ENCODE data around the gene SLC25A44.
"Not testable (repeated sequence)": the region's sequence is repeated elsewhere in the genome, so short reads cannot be mapped to it uniquely, and the experiment has no call there.

The SLC25A44 gene

DNA sequence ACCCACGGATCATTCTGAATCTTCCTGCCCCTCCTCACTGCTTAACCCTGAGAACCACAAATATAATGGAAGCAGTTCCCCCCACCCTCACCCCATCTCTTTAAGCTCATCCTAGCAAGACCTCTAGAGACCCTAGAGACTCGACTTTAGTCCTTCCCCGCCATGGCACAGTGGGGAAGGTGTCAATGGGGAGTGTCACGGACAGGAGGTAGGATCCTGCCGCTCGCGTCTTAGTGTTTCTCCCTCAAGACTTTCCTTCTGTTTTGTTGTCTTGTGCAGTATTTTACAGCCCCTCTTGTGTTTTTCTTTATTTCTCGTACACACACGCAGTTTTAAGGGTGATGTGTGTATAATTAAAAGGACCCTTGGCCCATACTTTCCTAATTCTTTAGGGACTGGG, 18.2 kb downstream of the SLC25A44 start:
- no peak for DNase-seq

DNA sequence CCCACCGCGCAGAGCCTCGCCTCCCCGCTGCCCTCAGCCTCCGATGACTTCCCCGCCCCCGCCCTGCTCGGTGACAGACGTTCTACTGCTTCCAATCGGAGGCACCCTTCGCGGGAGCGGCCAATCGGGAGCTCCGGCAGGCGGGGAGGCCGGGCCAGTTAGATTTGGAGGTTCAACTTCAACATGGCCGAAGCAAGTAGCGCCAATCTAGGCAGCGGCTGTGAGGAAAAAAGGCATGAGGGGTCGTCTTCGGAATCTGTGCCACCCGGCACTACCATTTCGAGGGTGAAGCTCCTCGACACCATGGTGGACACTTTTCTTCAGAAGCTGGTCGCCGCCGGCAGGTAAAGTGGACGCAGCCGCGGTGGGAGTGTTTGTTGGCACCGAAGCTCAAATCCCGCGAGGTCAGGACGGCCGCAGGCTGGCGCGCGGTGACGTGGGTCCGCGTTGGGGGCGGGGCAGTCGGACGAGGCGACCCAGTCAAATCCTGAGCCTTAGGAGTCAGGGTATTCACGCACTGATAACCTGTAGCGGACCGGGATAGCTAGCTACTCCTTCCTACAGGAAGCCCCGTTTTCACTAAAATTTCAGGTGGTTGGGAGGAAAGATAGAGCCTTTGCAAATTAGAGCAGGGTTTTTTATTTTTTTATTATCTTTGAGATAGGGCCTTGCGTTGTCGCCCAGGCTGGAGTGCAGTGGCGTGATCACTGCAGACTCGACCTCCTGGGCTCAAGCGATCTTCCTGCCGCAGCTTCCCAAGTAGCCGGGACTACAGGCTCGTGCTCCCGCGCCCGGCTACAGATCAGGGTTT, 19.1 kb downstream of the SLC25A44 start, which contains the start of gene PMF1:
Gene PMF1 (plus strand): TSS at position 175 of the 811 bp plus-strand sequence. CDS start 9 bp downstream, at position 184.
- peak; percentile 96 for DNase-seq

DNA sequence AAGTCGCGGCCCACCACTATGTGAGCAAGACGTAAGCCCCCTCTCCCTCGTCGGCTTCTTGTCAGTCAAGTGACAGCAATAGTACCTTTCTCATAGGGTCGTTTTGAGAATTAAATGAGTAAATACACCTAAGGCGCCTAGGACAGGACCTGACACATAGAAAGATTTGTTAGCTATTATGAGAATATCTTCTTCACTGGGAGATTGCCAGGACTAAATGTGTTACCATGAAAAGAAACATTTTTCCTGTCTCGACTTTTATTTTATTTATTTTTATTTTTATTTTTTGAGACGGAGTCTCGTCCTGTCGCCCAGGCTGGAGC, 19.7 kb downstream of the SLC25A44 start:
- DNase-seq: no peak

DNA sequence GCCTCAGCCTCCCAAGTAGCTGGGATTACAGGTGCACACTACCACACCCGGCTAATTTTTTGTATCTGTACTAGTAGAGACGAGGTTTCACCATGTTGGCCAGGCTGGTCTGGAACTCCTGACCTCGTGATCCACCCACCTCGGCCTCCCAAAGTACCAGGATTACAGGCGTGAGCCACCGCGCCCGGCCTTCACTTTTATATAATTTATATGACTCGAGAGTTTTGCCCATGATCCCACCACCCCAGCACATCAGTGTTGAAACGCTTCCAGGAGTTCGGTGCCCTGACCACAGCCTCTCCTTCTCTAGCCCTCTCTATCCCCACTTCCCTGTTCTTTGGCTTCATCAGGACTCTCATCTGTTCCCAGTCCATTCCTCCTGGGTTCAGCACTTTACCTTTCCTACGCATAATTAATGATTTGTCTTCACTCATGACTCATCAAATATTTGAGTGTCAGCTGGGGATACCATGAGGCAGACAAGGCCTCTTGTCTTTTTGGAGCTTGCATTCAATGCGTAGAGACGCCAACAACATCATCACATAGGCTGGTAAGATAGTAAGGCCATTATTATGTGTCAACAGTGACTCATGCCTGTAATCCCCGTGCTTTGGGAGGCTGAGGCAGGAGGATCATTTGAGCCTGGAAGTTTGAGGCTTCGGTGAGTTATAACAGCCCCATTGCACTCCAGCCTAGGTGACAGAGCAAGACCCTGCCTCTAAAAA, 20.3 kb downstream of the SLC25A44 start:
- DNase-seq: no peak

DNA sequence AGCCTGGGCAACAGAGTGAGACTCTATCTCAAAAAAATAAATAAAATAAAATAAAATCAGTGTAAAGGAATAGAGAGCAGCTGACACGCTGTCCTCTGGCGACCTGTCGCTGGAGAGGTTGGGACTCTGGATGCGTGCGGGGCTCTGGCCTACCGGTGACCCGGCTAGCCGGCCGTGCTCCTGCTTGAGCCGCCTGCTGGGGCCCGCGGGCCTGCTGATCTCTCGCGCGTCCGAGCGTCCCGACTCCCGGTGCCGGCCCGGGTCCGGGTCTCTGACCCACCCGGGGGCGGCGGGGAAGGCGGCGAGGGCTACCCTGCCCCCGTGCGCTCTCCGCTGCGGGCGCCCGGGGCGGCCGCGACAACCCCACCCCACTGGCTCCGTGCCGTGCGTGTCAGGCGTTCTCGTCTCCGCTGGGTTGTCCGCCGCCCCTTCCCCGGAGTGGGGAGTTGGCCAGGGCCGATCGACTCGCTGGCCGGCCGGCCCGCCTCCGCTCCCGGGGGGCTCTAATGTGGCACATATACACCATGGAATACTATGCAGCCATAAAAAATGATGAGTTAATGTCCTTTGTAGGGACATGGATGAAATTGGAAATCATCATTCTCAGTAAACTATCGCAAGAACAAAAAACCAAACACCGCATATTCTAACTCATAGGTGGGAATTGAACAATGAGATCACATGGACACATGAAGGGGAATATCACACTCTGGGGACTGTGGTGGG, 22.6 kb downstream of the SLC25A44 start:
- not testable (repeated sequence) for DNase-seq

DNA sequence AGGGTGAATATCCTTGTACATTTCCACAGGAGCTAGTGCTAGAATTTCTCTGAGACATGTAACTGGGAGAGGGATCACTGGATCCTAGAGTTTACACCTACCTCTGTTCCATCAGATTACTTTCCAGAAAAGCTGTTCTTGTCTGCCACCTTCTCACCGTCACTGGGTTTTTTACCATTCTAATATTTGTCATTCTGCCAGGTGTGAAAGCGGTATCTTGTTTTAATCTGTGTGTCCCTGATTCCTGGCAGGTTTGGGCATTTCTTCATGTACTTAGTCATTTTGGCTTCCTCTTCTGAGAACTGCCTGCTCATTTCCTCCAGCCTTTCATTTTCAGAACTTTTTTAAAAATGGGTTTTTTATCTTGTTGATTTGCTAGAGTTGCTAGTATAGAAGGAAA, 24.0 kb downstream of the SLC25A44 start:
- peak; percentile 70 for DNase-seq

DNA sequence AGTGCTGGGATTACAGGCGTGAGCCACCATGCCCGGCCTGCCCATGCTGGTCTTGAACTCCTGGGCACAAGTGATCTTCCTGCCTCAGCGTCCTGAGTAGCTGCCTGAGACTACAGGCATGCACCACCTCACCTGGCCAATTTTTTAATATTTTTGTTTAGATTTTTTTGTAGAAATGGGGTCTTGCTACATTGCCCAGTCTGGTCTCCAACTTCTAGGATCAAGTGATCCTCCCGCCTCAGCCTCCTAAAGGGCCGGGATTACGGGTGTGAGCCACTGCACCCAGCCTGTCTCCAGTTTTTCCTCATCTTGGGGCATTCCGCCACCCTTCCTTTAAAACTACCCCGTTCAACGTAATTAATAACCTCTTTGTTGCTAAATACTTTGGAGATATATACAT, 26.3 kb downstream of the SLC25A44 start:
- no peak for DNase-seq

DNA sequence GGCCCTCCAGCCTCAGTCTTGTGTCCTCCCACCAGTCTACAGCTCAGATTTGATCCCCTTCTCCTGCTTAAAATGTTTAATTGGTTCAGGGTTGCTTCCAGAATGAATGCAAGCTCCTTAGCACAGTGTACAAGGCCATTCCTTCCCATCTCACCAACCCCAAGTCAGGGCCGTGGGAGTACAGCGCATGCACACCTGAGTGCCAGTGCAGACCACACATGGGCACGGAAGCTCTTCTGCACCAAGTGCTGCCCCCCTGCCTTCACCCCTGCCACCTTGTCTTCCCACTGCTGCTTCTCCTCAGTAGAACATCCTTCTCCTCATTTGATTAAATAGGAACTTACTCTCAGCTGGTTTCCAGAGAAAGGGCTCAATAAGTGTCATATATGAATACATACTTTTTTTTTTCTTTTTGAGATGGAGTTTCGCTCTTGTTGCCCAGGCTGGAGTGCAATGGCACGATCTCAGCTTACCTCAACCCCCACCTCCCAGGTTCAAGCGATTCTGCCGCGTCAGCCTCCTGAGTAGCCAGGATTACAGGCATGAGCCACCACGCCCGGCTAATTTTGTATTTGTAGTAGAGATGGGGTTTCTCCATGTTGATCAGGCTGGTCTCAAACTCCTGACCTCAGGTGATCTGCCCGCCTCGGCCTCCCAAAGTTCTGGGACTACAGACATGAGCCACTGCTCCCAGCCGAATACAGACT, 28.2 kb downstream of the SLC25A44 start:
- DNase-seq: no peak

DNA sequence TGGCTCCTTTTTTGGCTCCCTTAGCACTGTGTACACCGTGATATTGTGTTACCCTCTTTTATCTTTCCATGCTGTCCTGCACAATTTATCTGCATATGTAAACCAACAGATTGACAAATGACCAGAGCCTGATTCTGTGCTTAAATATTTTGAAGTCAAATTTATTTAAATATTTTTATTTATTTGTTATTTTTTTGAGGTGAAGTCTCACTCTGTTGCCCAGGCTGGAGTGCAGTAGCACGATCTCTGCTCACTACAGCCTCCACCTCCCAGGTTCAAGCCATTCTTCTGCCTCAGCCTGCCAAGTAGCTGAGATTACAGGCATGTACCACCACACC, 31.7 kb downstream of the SLC25A44 start:
- no peak for DNase-seq

DNA sequence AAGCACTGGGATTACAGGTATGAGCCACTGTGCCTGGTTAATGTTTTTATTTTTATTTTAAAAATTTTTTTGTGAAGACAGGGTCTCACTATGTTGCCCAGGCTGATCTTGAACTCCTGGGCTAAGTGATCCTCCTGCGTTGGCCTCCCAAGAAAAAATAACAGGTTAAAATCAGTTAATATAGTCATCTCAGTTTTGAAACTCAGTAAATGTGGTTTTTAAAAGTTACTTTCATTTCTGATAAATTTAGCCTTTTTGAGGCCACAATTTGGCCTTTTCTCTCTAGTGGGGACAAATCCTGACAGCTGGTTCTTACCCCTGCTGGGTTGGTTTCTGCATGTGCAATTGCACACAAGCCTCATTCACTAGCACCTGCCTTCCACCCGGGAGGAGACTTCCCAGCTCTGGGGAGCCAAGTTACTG, 32.2 kb downstream of the SLC25A44 start:
- DNase-seq: no peak

DNA sequence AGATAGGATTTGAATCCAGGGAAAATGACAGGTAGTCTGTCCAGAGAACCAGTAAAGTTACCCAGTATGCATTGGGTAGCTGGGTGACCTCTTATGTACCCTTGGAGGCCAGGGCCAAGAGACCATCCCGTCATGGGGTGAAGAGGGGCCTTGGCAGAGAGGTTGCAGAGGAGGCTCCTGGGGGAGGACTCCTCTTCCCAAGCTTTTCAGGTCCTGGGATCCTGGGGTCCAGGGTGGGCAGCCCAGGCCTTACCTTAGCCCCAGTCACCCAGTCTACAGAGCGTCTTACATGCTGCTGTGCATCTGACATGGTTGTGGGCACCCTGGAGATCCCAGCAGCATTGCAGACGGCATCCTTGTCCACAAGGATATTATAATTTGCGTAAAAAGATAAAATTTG, 32.9 kb downstream of the SLC25A44 start:
- DNase-seq: no peak

DNA sequence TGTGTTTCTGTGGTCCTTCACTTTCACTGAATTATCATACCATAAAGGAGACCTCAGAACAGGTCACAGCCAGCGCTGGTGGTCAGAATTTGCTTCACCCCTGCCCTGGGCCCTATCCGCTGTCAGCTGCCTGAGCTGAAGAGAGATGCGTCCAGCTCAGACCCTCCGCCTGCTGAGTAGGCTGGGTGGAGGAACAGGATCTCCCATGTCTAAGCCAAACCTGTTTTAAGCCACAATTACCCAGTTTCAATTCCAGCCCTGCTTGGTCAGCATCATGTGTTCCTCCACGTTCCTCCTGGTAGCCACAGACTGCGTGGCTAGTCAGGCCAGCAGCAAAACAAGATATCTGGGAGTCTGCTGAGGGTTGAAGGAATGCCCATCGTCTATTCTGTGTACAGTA, 34.6 kb downstream of the SLC25A44 start:
- DNase-seq: peak; percentile 14

DNA sequence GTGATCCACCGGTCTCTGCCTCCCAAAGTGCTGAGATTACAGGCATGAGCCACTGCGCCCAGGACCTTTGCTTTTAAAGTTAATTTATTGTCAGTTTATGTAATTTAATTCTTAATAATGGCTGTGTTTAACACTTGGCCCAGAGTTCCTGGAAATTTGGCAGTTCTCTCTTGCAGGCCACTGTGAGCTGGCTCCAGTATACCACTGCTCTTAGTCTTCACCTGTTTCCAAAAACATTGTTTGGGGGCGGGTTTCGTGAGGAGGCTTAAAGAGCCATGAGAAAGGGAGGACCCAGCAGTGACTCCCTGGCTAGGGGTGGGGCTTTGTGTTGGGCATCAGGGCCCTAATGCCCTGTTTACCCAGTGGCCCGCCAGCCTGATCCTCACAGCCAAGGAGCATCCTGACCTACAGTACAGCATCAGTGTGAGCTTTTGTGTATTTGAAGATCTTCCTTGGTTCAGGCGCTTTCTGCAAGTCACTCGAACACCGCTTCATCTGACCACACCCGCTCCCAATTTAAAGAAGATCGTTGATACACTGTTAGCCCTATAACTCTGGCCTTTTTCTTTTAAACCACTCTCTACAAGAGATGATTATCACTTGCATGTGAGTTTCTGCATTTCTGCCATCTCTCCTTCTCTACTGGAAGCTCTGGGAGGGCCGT, 36.0 kb downstream of the SLC25A44 start:
- DNase-seq: no peak

DNA sequence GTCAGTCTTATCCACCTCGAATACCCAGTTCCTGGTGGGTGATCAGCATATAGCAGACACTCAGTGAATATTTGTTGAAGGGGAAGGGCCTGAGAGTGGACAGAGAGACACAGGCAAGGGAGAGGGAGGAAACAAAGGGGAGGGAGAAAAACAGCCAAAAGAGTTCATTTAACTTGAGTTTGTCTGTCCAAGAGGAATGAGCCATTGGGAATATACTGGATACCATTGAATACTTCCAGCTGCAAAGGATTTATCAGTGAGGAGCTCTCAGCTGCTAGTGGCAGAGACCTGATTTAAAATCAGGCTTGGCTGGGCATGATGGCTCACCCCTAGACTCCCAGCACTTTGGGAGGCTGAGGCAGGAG, 36.6 kb downstream of the SLC25A44 start:
- DNase-seq: no peak

DNA sequence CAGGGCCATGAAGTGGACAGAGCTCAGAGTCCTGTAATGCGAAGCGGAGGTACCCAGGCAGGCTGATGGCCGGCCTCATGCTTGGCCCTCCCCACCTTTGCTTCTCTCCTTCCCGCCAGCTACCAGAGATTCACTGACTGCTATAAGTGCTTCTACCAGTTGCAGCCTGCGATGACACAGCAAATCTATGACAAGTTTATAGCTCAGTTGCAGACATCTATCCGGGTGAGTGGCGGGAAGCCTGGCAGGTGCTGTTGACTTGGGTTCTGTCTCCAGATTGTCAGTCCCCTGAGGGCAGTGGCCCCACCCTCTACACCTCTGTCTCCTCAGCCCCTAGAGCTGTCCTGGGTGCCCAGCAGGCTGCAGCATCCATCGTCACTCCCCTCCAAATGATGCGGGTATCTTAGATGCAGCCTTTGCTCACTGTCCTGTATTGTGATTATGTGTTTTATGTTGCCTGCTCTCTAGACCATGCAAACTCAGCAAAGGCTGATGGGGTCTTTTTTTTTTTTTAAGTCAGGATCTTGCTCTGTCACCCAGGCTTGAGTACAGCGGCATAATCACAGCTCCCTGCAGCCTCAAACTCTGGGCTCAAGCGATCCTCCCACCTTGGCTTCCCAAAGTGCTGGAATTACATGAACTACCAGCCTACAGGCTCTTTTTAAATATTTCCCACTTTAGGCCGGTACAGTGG, 38.4 kb downstream of the SLC25A44 start:
- no peak for DNase-seq

DNA sequence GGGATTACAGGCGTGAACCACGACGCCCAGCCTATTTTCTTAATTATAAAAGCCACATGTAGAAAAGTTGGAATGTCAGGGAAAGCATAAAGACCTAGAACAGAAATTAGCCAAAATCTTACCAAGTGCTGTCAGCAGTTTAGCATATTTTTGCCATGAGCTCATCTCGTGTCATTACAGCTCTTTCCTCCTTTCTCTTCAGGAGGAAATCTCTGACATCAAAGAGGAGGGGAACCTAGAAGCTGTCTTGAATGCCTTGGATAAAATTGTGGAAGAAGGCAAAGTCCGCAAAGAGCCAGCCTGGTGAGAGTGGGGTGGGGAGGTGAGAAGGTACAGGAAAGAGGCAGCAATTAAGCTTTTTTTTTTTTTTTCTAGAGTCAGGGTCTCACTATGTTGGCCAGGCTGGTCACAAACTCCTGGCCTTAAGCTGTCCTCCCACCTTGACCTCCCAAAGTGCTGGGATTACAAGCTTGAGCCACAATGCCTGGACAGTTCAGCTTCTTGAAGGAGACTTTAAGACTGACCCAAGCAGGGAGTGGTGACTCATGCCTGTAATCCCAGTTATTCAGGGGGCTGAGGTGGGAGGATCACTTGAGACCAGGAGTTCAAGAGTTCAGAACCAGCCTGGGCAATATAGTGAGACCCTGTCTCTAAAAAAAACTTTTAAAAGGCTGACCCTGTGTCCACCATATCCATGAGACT, 39.7 kb downstream of the SLC25A44 start:
- no peak for DNase-seq

DNA sequence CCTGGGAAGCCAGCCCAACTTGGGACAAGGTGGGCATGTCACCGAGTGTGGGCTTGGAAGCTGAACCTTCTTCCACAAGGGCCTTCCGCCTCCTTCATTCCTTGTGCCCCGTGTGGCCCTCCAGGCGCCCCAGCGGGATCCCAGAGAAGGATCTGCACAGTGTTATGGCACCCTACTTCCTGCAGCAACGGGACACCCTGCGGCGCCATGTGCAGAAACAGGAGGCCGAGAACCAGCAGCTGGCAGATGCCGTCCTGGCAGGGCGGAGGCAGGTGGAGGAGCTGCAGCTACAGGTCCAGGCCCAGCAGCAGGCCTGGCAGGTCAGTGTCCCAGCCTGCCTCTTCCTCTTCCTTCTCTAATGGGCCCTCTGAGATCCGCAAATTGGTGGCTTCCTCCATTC, 42.3 kb downstream of the SLC25A44 start:
- DNase-seq: no peak

DNA sequence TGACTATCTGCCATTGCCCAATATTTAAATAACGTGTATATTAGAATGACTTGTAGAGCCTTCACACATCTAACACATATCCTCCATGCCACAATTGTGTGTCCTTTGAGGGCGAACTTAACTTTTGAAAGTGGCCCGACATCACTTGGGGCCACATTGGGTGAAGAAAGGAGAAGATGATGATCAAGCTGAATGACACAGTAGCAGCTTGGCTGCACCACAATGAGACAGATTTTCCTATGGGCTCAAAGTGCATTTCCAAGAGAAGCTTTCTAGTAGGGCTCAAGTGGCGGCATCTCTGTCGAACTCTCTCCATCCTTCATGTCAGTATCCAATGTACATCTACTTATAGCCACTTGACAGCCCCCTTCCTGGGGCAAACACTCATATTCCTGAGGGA, 44.3 kb downstream of the SLC25A44 start:
- DNase-seq: no peak

DNA sequence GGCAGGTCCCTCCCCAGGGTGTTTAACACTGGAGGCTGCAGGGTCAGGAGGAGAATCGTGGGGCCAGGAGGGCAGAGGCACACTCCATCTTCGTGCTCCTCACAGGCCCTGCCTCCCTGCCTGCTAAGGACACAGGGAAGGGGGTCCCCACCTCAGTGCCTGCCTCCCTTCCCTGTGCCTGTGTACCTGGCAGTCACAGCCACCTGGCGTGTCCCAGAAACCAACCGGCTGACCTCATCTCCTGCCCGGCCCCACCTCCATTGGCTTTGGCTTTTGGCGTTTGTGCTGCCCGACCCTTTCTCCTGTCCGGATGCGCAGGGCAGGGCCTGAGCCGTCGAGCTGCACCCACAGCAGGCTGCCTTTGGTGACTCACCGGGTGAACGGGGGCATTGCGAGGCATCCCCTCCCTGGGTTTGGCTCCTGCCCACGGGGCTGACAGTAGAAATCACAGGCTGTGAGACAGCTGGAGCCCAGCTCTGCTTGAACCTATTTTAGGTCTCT, 47.5 kb downstream of the SLC25A44 start:
- DNase-seq: no peak

DNA sequence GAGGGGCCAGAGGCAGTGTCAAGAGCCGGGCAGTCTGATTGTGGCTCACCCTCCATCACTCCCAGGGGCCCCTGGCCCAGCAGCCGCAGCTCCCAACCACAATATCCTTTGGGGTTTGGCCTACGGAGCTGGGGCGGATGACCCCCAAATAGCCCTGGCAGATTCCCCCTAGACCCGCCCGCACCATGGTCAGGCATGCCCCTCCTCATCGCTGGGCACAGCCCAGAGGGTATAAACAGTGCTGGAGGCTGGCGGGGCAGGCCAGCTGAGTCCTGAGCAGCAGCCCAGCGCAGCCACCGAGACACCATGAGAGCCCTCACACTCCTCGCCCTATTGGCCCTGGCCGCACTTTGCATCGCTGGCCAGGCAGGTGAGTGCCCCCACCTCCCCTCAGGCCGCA, 48.0 kb downstream of the SLC25A44 start, which contains the start of gene BGLAP:
Gene BGLAP (plus strand): TSS at position 259 of the 400 bp plus-strand sequence. CDS start 48 bp downstream, at position 307.
- DNase-seq: no peak

DNA sequence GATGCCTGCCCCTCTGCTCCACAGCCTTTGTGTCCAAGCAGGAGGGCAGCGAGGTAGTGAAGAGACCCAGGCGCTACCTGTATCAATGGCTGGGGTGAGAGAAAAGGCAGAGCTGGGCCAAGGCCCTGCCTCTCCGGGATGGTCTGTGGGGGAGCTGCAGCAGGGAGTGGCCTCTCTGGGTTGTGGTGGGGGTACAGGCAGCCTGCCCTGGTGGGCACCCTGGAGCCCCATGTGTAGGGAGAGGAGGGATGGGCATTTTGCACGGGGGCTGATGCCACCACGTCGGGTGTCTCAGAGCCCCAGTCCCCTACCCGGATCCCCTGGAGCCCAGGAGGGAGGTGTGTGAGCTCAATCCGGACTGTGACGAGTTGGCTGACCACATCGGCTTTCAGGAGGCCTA, 48.8 kb downstream of the SLC25A44 start:
- no peak for DNase-seq
